ENCODE data around the gene SLC22A5.

The SLC22A5 gene

GRCh38 chr5:132355140-132355765, 14.3 kb upstream of the SLC22A5 start:
- ATAC-seq (no peak), DNase-seq (no peak)
- H3K27ac Mint-ChIP-seq: no peak overlapping the region
- no peaks in the 10 kb centered on the region for H3K27me3 Mint-ChIP-seq
- no peaks in the 10 kb centered on the region for H3K9me3 Mint-ChIP-seq
- H3K4me3 Mint-ChIP-seq: no peak overlapping the region
- H3K4me1 Mint-ChIP-seq: no peaks in the 10 kb centered on the region

- Mint-ChIP-seq H3K27me3 (no peaks in the 10 kb centered on the region), H3K4me1 (no peaks in the 10 kb centered on the region), H3K9me3 (no peaks in the 10 kb centered on the region), H3K27ac (no peak overlapping the region), H3K4me3 (no peak overlapping the region)
- ATAC-seq (no peak), DNase-seq (no peak)
Observed at GRCh38 chr5:132358775-132359174, 10.7 kb upstream of the SLC22A5 start.

GRCh38 chr5:132362086-132362485, 7.4 kb upstream of the SLC22A5 start:
- no peaks in the 10 kb centered on the region for H3K4me1 Mint-ChIP-seq
- H3K27me3 Mint-ChIP-seq: no peaks in the 10 kb centered on the region
- no peak overlapping the region for H3K27ac Mint-ChIP-seq
- no peak overlapping the region for H3K4me3 Mint-ChIP-seq
- DNase-seq (no peak), ATAC-seq (no peak)
- no peaks in the 10 kb centered on the region for H3K9me3 Mint-ChIP-seq

- no peaks in the 10 kb centered on the region for H3K4me1 Mint-ChIP-seq
- DNase-seq: no peak
- no peak overlapping the region for H3K4me3 Mint-ChIP-seq
- no peaks in the 10 kb centered on the region for H3K27me3 Mint-ChIP-seq
- peak; percentile 33 for ATAC-seq
- H3K9me3 Mint-ChIP-seq: no peaks in the 10 kb centered on the region
- H3K27ac Mint-ChIP-seq: no peak overlapping the region
Observed at GRCh38 chr5:132363431-132364112, 5.9 kb upstream of the SLC22A5 start.

GRCh38 chr5:132364319-132364718, 5.2 kb upstream of the SLC22A5 start:
- Mint-ChIP-seq H3K27me3 (no peaks in the 10 kb centered on the region), H3K9me3 (no peaks in the 10 kb centered on the region), H3K4me3 (no peak overlapping the region), H3K4me1 (peaks cover 4% of the 10 kb centered on the region), H3K27ac (no peak overlapping the region)
- ATAC-seq (no peak), DNase-seq (no peak)

GRCh38 chr5:132365213-132365612, 4.3 kb upstream of the SLC22A5 start:
- no peaks in the 10 kb centered on the region for H3K9me3 Mint-ChIP-seq
- no peak overlapping the region for H3K27ac Mint-ChIP-seq
- no peak for ATAC-seq
- H3K4me3 Mint-ChIP-seq: no peak overlapping the region
- no peaks in the 10 kb centered on the region for H3K27me3 Mint-ChIP-seq
- H3K4me1 Mint-ChIP-seq: peaks cover 5% of the 10 kb centered on the region
- no peak for DNase-seq

GRCh38 chr5:132368186-132368585, 1.3 kb upstream of the SLC22A5 start:
- H3K27me3 Mint-ChIP-seq: no peaks in the 10 kb centered on the region
- no peak overlapping the region for H3K27ac Mint-ChIP-seq
- H3K4me1 Mint-ChIP-seq: peaks cover 31% of the 10 kb centered on the region
- DNase-seq (no peak), ATAC-seq (no peak)
- H3K4me3 Mint-ChIP-seq: no peak overlapping the region
- H3K9me3 Mint-ChIP-seq: no peaks in the 10 kb centered on the region

- peaks cover 31% of the 10 kb centered on the region for H3K4me1 Mint-ChIP-seq
- DNase-seq (no peak), ATAC-seq (no peak)
- H3K27me3 Mint-ChIP-seq: no peaks in the 10 kb centered on the region
- peak overlapping the region; percentile 78 to 90 for H3K4me3 Mint-ChIP-seq
- peak overlapping the region; percentile 94 to 96 for H3K27ac Mint-ChIP-seq
- H3K9me3 Mint-ChIP-seq: no peaks in the 10 kb centered on the region
Observed at GRCh38 chr5:132369007-132369473, 470 bp upstream of the SLC22A5 start.

- DNase-seq (peak in 1 of 2 donors; percentile 20), ATAC-seq (no peak)
- Mint-ChIP-seq H3K27me3 (no peaks in the 10 kb centered on the region), H3K4me3 (peak overlapping the region; percentile 70 to 78), H3K27ac (peak overlapping the region in 1 of 2 donors; percentile 94), H3K4me1 (peaks cover 31% of the 10 kb centered on the region), H3K9me3 (no peaks in the 10 kb centered on the region)
Observed at GRCh38 chr5:132370181-132370970, 866 bp downstream of the SLC22A5 start.

- no peak for ATAC-seq
- Mint-ChIP-seq H3K9me3 (no peaks in the 10 kb centered on the region), H3K27me3 (no peaks in the 10 kb centered on the region), H3K4me3 (peak overlapping the region; percentile 70 to 78), H3K4me1 (peaks cover 31% of the 10 kb centered on the region), H3K27ac (peak overlapping the region; percentile 30 to 94)
- DNase-seq: no peak
Observed at GRCh38 chr5:132370971-132371602, 1.6 kb downstream of the SLC22A5 start.

- H3K27me3 Mint-ChIP-seq: no peaks in the 10 kb centered on the region
- no peak for DNase-seq
- no peaks in the 10 kb centered on the region for H3K9me3 Mint-ChIP-seq
- peak overlapping the region; percentile 70 to 78 for H3K4me3 Mint-ChIP-seq
- H3K4me1 Mint-ChIP-seq: peaks cover 31% of the 10 kb centered on the region
- no peak for ATAC-seq
- peak overlapping the region in 1 of 2 donors; percentile 28 for H3K27ac Mint-ChIP-seq
Observed at GRCh38 chr5:132371603-132371994, 2.1 kb downstream of the SLC22A5 start.

- Mint-ChIP-seq H3K27ac (no peak overlapping the region), H3K4me3 (peak overlapping the region; percentile 70 to 78), H3K4me1 (peaks cover 31% of the 10 kb centered on the region), H3K9me3 (no peaks in the 10 kb centered on the region), H3K27me3 (no peaks in the 10 kb centered on the region)
- DNase-seq: no peak
- no peak for ATAC-seq
Observed at GRCh38 chr5:132372127-132372526, 2.6 kb downstream of the SLC22A5 start.

- no peak overlapping the region for H3K4me3 Mint-ChIP-seq
- no peak for DNase-seq
- no peak for ATAC-seq
- no peaks in the 10 kb centered on the region for H3K9me3 Mint-ChIP-seq
- H3K4me1 Mint-ChIP-seq: peaks cover 31% of the 10 kb centered on the region
- no peak overlapping the region for H3K27ac Mint-ChIP-seq
- no peaks in the 10 kb centered on the region for H3K27me3 Mint-ChIP-seq
Observed at GRCh38 chr5:132372542-132372941, 3.0 kb downstream of the SLC22A5 start.

- no peak overlapping the region for H3K4me3 Mint-ChIP-seq
- H3K4me1 Mint-ChIP-seq: peaks cover 19% of the 10 kb centered on the region
- ATAC-seq (no peak), DNase-seq (no peak)
- no peaks in the 10 kb centered on the region for H3K9me3 Mint-ChIP-seq
- no peak overlapping the region for H3K27ac Mint-ChIP-seq
- no peaks in the 10 kb centered on the region for H3K27me3 Mint-ChIP-seq
Observed at GRCh38 chr5:132375957-132376356, 6.4 kb downstream of the SLC22A5 start.

- ATAC-seq: peak; percentile 31
- H3K4me1 Mint-ChIP-seq: peaks cover 9% of the 10 kb centered on the region
- no peak overlapping the region for H3K27ac Mint-ChIP-seq
- DNase-seq: no peak
- no peak overlapping the region for H3K4me3 Mint-ChIP-seq
- no peaks in the 10 kb centered on the region for H3K27me3 Mint-ChIP-seq
- no peaks in the 10 kb centered on the region for H3K9me3 Mint-ChIP-seq
Observed at GRCh38 chr5:132376694-132377641, 7.5 kb downstream of the SLC22A5 start.

Data from stimulated activated naive CD8-positive, alpha-beta T cell treated with anti-CD3 and anti-CD28 coated beads, Interleukin-15, amount 100 ng/mL, for 72 hours (primary cell).